SK-N-SH (cell line): ENCODE measurements around the gene FATE1. TPM values are rescaled to one million over a fixed set of nuclear protein-coding genes. Genes with fewer than 3 reads are reported as not detected.

Experiments used
- CTCF ChIA-PET: fragments of 300-600, 350-600 bp; formaldehyde crosslinking; extraction: SDS; loops from one replicate; lab custom pipeline; 2021; lab: Yijun Ruan, JAX
- POLR2A ChIA-PET: fragments of 350-600 bp; sonication (Branson Sonifier 250); formaldehyde crosslinking; extraction: SDS; loops from one replicate; lab custom pipeline; 2020; ENCODE audit warnings: antibody characterized with exemption, inconsistent platforms; lab: Yijun Ruan, JAX
- DNase-seq: peaks from one replicate; pipeline ENCODE4 v3.0.0; 2012
- H2AFZ ChIP-seq: fragments of 200-600 bp; sonication (generic); 2 replicates; pipeline ENCODE4 v1.8.1; 2016; ENCODE audit warnings: antibody characterized with exemption, mild to moderate bottlenecking, low read depth
- H3F3A ChIP-seq: fragments of 200-600 bp; sonication (generic); replicated peaks from 2 replicates; pipeline ENCODE3; 2016; ENCODE audit warnings: antibody characterized with exemption, mild to moderate bottlenecking; ENCODE audit not compliant: insufficient read depth
- H3K27ac ChIP-seq, 2 experiments: fragments of 200-500 bp in 1 of 2; fragments of 200-600 bp in 1 of 2; sonication (Bioruptor generic) in 1 of 2; sonication (generic), shearing (Covaris generic) in 1 of 2; 2 replicates each; pipeline versions ENCODE4 v1.5.1 to v1.6.1; 2014 to 2016; ENCODE audit warnings: low read depth in 2 of 2, inconsistent platforms in 1 of 2, low read length in 1 of 2, mild to moderate bottlenecking in 1 of 2, mixed read lengths in 1 of 2
- H3K27me3 ChIP-seq: fragments of 200-600 bp; sonication (generic), shearing (Covaris generic); 2 replicates; pipeline ENCODE4 v1.6.1; 2016; ENCODE audit warnings: mixed run types; ENCODE audit not compliant: insufficient read depth
- H3K36me3 ChIP-seq, 2 experiments: fragments of 200-500 bp in 1 of 2; fragments of 200-600 bp in 1 of 2; sonication (Bioruptor generic) in 1 of 2; sonication (generic) in 1 of 2; replicated peaks in 1 of 2; 2 replicates each; pipeline versions ENCODE3 to v1.5.1; 2014 to 2016; ENCODE audit warnings: low read length in 1 of 2, mild to moderate bottlenecking in 1 of 2; ENCODE audit not compliant: insufficient read depth in 2 of 2, control insufficient read depth in 1 of 2
- H3K4me1 ChIP-seq, 2 experiments: fragments of 200-500 bp in 1 of 2; fragments of 200-600 bp in 1 of 2; sonication (Bioruptor generic) in 1 of 2; sonication (generic), shearing (Covaris generic) in 1 of 2; 2 replicates each; pipeline versions ENCODE4 v1.5.1 to v1.6.1; 2014 to 2016; ENCODE audit warnings: low read depth in 1 of 2, low read length in 1 of 2, mixed run types in 1 of 2; ENCODE audit not compliant: insufficient read depth in 2 of 2, control insufficient read depth in 1 of 2
- H3K4me2 ChIP-seq: fragments of 200-600 bp; sonication (generic), shearing (Covaris generic); 2 replicates; pipeline ENCODE4 v1.6.1; 2017; ENCODE audit warnings: mixed run types
- H3K4me3 ChIP-seq, 2 experiments: fragments of 200-500 bp in 1 of 2; fragments of 200-600 bp in 1 of 2; sonication (Bioruptor generic) in 1 of 2; sonication (generic), shearing (Covaris generic) in 1 of 2; 2 replicates each; pipeline versions ENCODE4 v1.5.1 to v1.8.1; 2014 to 2016; ENCODE audit warnings: low read depth in 2 of 2, inconsistent platforms in 1 of 2, low read length in 1 of 2, mild to moderate bottlenecking in 1 of 2, mixed read lengths in 1 of 2, moderate library complexity in 1 of 2
- H3K79me2 ChIP-seq: fragments of 200-600 bp; sonication (generic); 2 replicates; pipeline ENCODE4 v1.8.1; 2017; ENCODE audit warnings: mild to moderate bottlenecking; ENCODE audit not compliant: insufficient read depth
- H3K9ac ChIP-seq: fragments of 200-600 bp; sonication (generic); 2 replicates; pipeline ENCODE4 v1.6.1; 2017; ENCODE audit warnings: mixed run types
- H3K9me2 ChIP-seq: fragments of 200-600 bp; sonication (generic); 2 replicates; pipeline ENCODE4 v1.6.1; 2017; ENCODE audit warnings: mixed run types
- H3K9me3 ChIP-seq: fragments of 200-600 bp; sonication (generic); 2 replicates; pipeline ENCODE4 v1.6.1; 2017; ENCODE audit warnings: mixed run types, mild to moderate bottlenecking, moderate library complexity
- H4K20me1 ChIP-seq: fragments of 200-600 bp; sonication (generic); 2 replicates; pipeline ENCODE4 v1.6.1; 2017; ENCODE audit warnings: mild to moderate bottlenecking, mixed run types; ENCODE audit not compliant: insufficient read depth
- CHD2 ChIP-seq: fragments of 150-350 bp; IDR thresholded peaks from 2 replicates; pipeline ENCODE4 v1.6.1; 2018; ENCODE audit warnings: low read length; ENCODE audit not compliant: partially characterized antibody
- CTCF ChIP-seq: fragments of 200-600 bp; sonication (generic); IDR thresholded peaks from 2 replicates; pipeline ENCODE4 v1.6.1; 2017; ENCODE audit warnings: antibody characterized with exemption, mild to moderate bottlenecking, moderate library complexity
- EP300 ChIP-seq, 2 experiments: IDR thresholded peaks; 2 replicates each; pipeline versions ENCODE4 v1.4.0 to v1.6.1; 2012; ENCODE audit warnings: borderline replicate concordance in 1 of 2, low read depth in 1 of 2, low read length in 1 of 2
- EZH2phosphoT487 ChIP-seq: fragments of 200-600 bp; sonication (generic); IDR thresholded peaks from 2 replicates; pipeline ENCODE4 v1.6.1; 2017; ENCODE audit warnings: low read depth, mixed run types, mild to moderate bottlenecking, antibody characterized with exemption, moderate library complexity, borderline replicate concordance
- FOXM1 ChIP-seq: IDR thresholded peaks from 2 replicates; pipeline ENCODE4 v1.4.0; 2012; ENCODE audit warnings: low read depth, mild to moderate bottlenecking
- GABPA ChIP-seq: IDR thresholded peaks from 2 replicates; pipeline ENCODE4 v1.4.0; 2012; ENCODE audit warnings: low read depth, mild to moderate bottlenecking
- IRF3 ChIP-seq: fragments of 150-350 bp; IDR thresholded peaks from 2 replicates; pipeline ENCODE4 v1.6.1; 2016; ENCODE audit warnings: mild to moderate bottlenecking, low read depth, low read length
- NRF1 ChIP-seq: IDR thresholded peaks from 2 replicates; pipeline ENCODE4 v1.6.1; 2012; ENCODE audit warnings: low read depth, mild to moderate bottlenecking, low read length
- POLR2AphosphoS5 ChIP-seq: IDR thresholded peaks from 2 replicates; pipeline ENCODE4 v1.6.1; 2012; ENCODE audit warnings: low read depth, low read length
- RCOR1 ChIP-seq: fragments of 150-350 bp; IDR thresholded peaks from 2 replicates; pipeline ENCODE4 v1.6.1; 2017; ENCODE audit warnings: antibody characterized with exemption, low read length
- REST ChIP-seq: IDR thresholded peaks from 2 replicates; pipeline ENCODE4 v1.6.1; 2012; ENCODE audit warnings: mild to moderate bottlenecking, low read depth, low read length, moderate library complexity
- RFX5 ChIP-seq: IDR thresholded peaks from 2 replicates; pipeline ENCODE4 v1.6.1; 2012; ENCODE audit warnings: mild to moderate bottlenecking, improper control_type of control experiment, low read length
- SIN3A ChIP-seq: IDR thresholded peaks from 2 replicates; pipeline ENCODE4 v1.6.1; 2012; ENCODE audit warnings: low read depth, mild to moderate bottlenecking, low read length, moderate library complexity, borderline replicate concordance
- SMC3 ChIP-seq: IDR thresholded peaks from 2 replicates; pipeline ENCODE4 v1.6.1; 2012; ENCODE audit warnings: low read depth, low read length, improper control_type of control experiment
- TCF12 ChIP-seq: IDR thresholded peaks from 2 replicates; pipeline ENCODE4 v1.4.0; 2012
- USF1 ChIP-seq: IDR thresholded peaks from 2 replicates; pipeline ENCODE4 v1.4.0; 2012; ENCODE audit warnings: low read depth, borderline replicate concordance
- USF2 ChIP-seq: fragments of 150-350 bp; IDR thresholded peaks from 2 replicates; pipeline ENCODE4 v1.6.1; 2017; ENCODE audit warnings: antibody characterized with exemption, low read length, low read depth, borderline replicate concordance
- YY1 ChIP-seq: IDR thresholded peaks from 2 replicates; pipeline ENCODE4 v1.4.0; 2012; ENCODE audit warnings: low read depth, mild to moderate bottlenecking
- whole genome bisulfite sequencing: methylation state at CpG from one replicate; pipeline ENCODE4 v1.1.6; 2017; ENCODE audit warnings: low lambda C conversion rate; 5-methylcytosine and 5-hydroxymethylcytosine counted together
- polyA plus RNA-seq, 3 experiments: library from polyadenylated mRNA; depleted of rRNA; stranded (reverse); fragments of >200 nt; gene quantifications; 2 replicates each; pipeline ENCODE4 v1.2.3, GENCODE V29; 2012

FATE1 gene
- polyA plus RNA-seq, 1 of the 3 experiments (the other 2 are of a cell fraction), result not detected

- Histone ChIP-seq H3K4me2 (no peak overlapping the region), H3K36me3 (no peaks in the 10 kb centered on the region), H3K27ac (no peak overlapping the region), H3K4me3 (no peak overlapping the region), H2AFZ (no peak overlapping the region), H3K9me3 (no peaks in the 10 kb centered on the region), H3K79me2 (no peaks in the 10 kb centered on the region), H3K9ac (no peak overlapping the region), H3K9me2 (no peaks in the 10 kb centered on the region), H3K27me3 (peaks cover 14% of the 10 kb centered on the region), H3K4me1 (no peaks in the 10 kb centered on the region), H4K20me1 (no peaks in the 10 kb centered on the region), H3F3A (no peaks in the 10 kb centered on the region)
- no peak for DNase-seq
- WGBS, result 6% methylated on average over 5 of the region's 7 CpGs
- POLR2A ChIA-PET, result no interaction called here
- TF ChIP-seq IRF3 (no peak), CTCF (no peak), TCF12 (no peak), SMC3 (no peak), EP300 (IDR thresholded peaks at IDR 0.05; ENCODE audit: borderline replicate concordance in 1 of 2, low read depth in 1 of 2, low read length in 1 of 2) (no peak), REST (no peak), NRF1 (no peak), RCOR1 (no peak), POLR2AphosphoS5 (no peak), YY1 (no peak), SIN3A (no peak), EZH2phosphoT487 (no peak), USF1 (no peak), GABPA (no peak), USF2 (no peak), FOXM1 (no peak), CHD2 (no peak), RFX5 (no peak)
- CTCF ChIA-PET, result no interaction called here
Measured at GRCh38 chrX:151702741-151703340, 13.0 kb upstream of the FATE1 start.
